IPS-11a (cell line): ENCODE measurements around the gene GPC1.

Experiments
- H3K4me3 ChIP-seq: one replicate; pipeline ENCODE4 v1.5.1; 2013; ENCODE audit warnings: low read depth, low read length, control low read depth

The GPC1 gene

DNA sequence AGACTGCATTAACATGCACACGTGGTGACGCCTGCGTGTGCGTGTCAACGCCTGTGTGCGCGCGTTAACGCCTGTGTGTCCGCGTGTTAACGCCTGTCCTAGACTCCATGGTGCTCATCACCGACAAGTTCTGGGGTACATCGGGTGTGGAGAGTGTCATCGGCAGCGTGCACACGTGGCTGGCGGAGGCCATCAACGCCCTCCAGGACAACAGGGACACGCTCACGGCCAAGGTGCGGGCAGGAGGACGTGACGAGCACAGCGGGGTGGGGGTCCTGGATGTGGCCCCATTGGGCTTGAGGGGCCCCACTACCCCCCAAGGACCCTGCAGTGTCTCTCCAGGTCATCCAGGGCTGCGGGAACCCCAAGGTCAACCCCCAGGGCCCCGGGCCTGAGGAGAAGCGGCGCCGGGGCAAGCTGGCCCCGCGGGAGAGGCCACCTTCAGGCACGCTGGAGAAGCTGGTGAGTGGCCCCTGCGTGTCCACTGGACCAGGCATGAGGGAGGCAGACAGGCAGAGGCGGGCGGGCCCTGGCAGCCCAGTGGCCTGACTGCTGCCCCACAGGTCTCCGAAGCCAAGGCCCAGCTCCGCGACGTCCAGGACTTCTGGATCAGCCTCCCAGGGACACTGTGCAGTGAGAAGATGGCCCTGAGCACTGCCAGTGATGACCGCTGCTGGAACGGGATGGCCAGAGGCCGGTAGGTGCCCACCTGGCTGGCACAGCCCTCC, 29.2 kb downstream of the GPC1 start:
- no peak overlapping the region for H3K4me3 ChIP-seq

DNA sequence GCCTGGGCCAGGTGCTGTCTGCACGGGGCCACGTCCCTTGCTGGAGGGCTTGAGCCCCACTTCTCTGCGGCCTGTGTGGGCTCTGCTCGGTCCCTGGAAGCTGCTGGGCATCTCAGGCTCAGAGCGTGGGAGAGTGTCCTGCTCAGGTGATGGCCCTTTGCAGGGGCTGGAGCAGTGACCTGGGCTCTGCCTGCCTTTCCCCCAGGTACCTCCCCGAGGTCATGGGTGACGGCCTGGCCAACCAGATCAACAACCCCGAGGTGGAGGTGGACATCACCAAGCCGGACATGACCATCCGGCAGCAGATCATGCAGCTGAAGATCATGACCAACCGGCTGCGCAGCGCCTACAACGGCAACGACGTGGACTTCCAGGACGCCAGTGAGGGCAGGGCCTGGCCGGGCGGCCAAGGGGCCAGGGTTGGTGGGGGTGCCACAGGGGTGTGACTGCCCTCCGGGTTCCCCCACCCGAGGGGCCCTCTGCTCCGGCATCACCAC, 29.9 kb downstream of the GPC1 start:
- H3K4me3 ChIP-seq, result no peak overlapping the region

GRCh38 chr2:240465765-240466578, 30.5 kb downstream of the GPC1 start:
- H3K4me3 ChIP-seq, result no peak overlapping the region

DNA sequence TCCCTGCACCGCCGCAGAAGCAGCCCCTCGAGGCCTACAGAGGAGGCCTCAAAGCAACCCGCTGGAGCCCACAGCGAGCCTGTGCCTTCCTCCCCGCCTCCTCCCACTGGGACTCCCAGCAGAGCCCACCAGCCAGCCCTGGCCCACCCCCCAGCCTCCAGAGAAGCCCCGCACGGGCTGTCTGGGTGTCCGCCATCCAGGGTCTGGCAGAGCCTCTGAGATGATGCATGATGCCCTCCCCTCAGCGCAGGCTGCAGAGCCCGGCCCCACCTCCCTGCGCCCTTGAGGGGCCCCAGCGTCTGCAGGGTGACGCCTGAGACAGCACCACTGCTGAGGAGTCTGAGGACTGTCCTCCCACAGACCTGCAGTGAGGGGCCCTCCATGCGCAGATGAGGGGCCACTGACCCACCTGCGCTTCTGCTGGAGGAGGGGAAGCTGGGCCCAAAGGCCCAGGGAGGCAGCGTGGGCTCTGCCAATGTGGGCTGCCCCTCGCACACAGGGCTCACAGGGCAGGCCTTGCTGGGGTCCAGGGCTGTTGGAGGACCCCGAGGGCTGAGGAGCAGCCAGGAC, 31.2 kb downstream of the GPC1 start:
- no peak overlapping the region for H3K4me3 ChIP-seq

GRCh38 chr2:240467149-240467642, 31.7 kb downstream of the GPC1 start:
- H3K4me3 ChIP-seq, result no peak overlapping the region

GRCh38 chr2:240467659-240468302, 32.3 kb downstream of the GPC1 start:
- H3K4me3 ChIP-seq, result no peak overlapping the region

GRCh38 chr2:240468303-240469238, 33.1 kb downstream of the GPC1 start:
- H3K4me3 ChIP-seq, result no peak overlapping the region

- H3K4me3 ChIP-seq, result no peak overlapping the region
Measured at GRCh38 chr2:240469239-240469636, 33.8 kb downstream of the GPC1 start.

DNA sequence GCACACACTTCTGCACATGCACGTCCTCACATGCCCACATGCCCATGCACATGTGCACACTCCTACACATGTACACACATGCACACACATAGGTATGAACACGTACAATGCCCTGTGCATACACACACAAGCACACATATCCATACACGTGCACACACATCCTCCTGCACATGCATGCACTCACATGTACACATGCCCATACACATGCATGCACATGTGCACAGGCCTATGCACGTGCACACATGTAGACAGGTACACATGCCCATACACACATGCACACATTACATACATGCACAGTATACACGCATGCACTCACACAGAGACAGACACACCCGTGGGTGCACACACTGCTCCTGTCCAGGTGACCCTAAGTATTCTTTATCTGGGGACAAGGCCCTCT, 34.3 kb downstream of the GPC1 start:
- no peak overlapping the region for H3K4me3 ChIP-seq

DNA sequence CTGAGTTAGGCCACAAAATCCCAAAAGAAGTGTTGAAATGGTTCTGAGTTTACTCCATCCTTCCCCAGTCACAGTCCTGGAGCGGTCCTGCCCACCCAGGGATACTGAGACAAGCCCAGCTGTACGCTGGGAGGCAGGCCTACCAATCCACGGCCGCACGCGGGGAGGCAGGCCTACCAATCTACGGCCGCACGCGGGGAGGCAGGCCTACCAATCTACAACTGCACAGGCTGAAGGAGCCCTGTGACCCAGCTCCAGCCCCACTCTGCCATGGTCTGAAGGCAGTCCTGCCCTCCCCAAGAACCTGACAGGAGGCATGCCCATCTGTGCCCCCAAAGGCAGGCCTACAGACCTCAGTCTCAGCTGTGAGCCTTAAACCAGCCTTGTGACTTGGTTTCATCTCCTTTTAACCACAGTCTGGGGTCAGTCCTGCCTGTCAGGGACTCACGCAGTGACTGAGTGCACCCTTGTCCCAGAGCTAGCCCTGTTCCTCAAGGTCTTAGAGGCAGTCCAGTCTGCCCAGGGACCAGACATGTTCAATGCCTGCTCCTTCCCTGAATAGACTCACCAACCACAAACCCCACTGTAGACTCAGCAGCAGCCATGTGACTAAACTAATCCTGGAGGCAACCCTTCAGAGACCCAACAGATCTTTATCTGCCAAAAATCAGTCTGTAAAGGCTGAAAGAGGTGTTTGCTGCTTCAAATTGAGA, 36.8 kb downstream of the GPC1 start:
- no peak overlapping the region for H3K4me3 ChIP-seq

GRCh38 chr2:240473211-240473610, 37.7 kb downstream of the GPC1 start:
- H3K4me3 ChIP-seq, result no peak overlapping the region

DNA sequence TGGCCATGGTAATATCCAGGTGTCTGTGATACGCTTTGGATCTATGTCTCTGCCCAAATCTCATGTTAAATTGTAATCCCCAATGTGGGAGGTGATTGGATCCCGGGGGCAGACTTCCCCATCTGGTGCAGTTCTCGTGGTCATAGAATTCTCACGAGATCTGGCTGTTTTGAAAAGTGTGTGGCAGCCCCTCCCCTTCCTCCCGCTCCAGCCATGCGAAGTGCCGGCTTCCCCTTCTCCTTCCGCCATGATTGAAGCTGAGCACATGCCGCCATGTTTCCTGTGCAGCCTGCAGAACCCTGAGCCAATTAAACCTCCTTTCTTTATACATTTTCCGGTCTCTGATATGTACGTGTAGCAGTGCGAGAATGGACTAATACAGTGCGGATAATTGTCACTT, 42.5 kb downstream of the GPC1 start:
- H3K4me3 ChIP-seq, result no peak overlapping the region

- H3K4me3 ChIP-seq, result no peak overlapping the region
Measured at GRCh38 chr2:240478346-240479110, 43.1 kb downstream of the GPC1 start.

GRCh38 chr2:240479111-240479501, 43.6 kb downstream of the GPC1 start:
- H3K4me3 ChIP-seq, result no peak overlapping the region

GRCh38 chr2:240480834-240481623, 45.6 kb downstream of the GPC1 start:
- H3K4me3 ChIP-seq, result no peak overlapping the region

- H3K4me3 ChIP-seq, result no peak overlapping the region
Measured at GRCh38 chr2:240481720-240482119, 46.3 kb downstream of the GPC1 start.

- no peak overlapping the region for H3K4me3 ChIP-seq
Measured at GRCh38 chr2:240482141-240482540, 46.7 kb downstream of the GPC1 start.

GRCh38 chr2:240491483-240491882, 56.0 kb downstream of the GPC1 start:
- H3K4me3 ChIP-seq, result no peak overlapping the region
